Measurements from ENCODE around the gene SRD5A1.

Gene SRD5A1

DNA sequence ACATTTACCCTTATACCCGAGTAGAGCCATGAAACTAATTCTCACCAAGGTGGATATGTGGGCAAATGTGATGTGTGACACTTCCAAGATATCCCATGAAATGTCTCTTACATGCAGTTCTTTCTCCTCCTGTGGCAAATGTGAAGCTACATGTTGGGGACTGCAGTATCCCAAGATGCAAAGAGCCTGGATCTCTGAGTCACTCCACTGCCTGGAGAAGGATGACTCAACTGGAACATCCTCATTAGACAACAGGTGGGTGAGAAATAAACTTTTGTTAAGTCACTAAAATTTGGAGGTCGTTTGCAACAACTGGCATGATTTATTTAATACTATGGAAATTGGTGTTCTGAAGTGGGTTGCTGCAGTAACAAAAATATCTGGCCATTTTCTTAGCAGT is 43.5 kb downstream of the SRD5A1 start:
- H3K4me3 ChIP-seq (ENCODE audit: low read depth, low read length): no peak overlapping the region
- TF ChIP-seq, protein P1, sequence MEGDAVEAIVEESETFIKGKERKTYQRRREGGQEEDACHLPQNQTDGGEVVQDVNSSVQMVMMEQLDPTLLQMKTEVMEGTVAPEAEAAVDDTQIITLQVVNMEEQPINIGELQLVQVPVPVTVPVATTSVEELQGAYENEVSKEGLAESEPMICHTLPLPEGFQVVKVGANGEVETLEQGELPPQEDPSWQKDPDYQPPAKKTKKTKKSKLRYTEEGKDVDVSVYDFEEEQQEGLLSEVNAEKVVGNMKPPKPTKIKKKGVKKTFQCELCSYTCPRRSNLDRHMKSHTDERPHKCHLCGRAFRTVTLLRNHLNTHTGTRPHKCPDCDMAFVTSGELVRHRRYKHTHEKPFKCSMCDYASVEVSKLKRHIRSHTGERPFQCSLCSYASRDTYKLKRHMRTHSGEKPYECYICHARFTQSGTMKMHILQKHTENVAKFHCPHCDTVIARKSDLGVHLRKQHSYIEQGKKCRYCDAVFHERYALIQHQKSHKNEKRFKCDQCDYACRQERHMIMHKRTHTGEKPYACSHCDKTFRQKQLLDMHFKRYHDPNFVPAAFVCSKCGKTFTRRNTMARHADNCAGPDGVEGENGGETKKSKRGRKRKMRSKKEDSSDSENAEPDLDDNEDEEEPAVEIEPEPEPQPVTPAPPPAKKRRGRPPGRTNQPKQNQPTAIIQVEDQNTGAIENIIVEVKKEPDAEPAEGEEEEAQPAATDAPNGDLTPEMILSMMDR (IDR thresholded peaks at IDR 0.05; ENCODE audit: borderline replicate concordance, insufficient read depth, low read depth, low read length): no peak

DNA sequence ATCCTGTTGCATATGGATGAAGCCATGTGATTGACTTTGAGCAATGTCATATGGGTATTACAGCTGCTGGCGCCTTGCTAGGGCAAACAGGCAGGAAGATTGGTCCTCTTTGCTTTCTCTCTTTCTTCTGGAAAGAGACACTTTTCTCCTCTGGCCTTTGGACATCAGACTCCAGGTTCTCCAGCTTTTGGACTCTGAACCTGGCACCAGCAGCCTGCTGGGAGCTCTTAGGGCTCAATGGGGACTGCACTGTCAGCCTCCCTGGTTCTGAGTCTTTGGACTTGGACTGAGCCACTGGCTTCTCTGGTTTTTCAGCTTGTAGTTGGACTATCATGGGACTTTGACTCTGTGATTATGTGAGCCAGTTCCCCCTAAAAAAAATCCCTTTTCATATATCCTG is 45.1 kb downstream of the SRD5A1 start:
- H3K4me3 ChIP-seq (ENCODE audit: low read depth, low read length): no peak overlapping the region
- TF ChIP-seq, protein P1 (IDR thresholded peaks at IDR 0.05; ENCODE audit: borderline replicate concordance, insufficient read depth, low read depth, low read length): no peak

DNA sequence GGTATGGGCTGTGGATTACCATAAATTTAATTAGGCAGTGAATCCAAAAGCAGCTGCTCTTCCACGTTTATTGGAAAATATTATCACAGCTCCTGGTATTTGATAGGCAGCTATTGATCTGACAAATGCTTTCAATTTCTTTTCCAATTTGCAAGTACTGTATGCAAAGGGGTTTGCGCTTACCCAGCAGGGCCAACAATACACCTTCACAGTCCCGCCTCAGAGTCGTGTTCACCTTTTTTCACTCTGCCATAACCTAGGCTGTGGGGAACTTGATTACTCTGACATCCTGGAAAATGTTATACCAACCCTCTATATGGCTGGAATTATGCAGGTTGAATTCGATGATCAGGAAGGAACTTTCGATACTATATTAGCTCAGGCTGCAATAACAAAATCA is 47.7 kb downstream of the SRD5A1 start:
- no peak overlapping the region for H3K4me3 ChIP-seq (ENCODE audit: low read depth, low read length)
- TF ChIP-seq, protein P1 (IDR thresholded peaks at IDR 0.05; ENCODE audit: borderline replicate concordance, insufficient read depth, low read depth, low read length): no peak

DNA sequence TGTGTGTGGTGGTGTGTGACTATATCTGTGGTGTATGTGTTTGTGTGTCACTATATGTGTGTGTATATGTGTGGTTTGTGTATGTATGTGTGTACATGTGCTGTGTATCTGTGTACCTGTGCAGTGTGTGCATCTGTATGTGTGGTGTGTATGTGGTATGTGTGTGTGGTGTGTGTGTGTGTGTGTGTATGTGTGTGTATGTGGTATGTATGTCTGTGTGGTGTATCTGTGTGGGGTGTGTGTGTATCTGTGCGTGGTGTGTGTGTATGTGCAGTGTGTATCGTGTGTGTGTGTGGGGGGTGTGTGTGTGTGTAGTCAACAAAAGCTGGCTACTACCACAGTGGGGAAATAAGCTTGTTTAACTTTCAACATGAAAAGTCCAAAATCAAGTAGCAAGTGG is 48.4 kb downstream of the SRD5A1 start:
- H3K4me3 ChIP-seq (ENCODE audit: low read depth, low read length): no peak overlapping the region
- TF ChIP-seq, protein P1 (IDR thresholded peaks at IDR 0.05; ENCODE audit: borderline replicate concordance, insufficient read depth, low read depth, low read length): no peak

DNA sequence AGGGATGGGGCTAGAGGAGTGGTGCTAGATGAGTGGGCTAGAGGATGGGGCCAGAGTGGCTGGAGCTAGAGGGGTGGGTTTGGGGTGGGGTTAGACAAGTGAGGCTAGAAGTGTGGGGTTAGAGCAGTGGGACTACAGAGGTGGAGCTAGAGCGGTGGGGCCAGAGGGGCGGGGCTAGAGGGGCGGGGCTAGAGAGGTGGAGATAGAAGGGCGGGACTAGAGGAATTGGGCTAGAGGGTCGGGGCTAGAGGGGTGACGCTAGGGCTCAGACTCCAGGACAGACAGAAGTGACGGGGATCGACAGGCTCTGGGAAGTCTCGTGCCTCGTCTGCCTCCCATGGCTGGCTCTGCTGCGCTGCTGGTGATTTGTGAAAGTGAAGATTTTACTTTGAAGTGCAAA is 49.0 kb downstream of the SRD5A1 start:
- TF ChIP-seq, protein P1 (IDR thresholded peaks at IDR 0.05; ENCODE audit: borderline replicate concordance, insufficient read depth, low read depth, low read length): no peak
- no peak overlapping the region for H3K4me3 ChIP-seq (ENCODE audit: low read depth, low read length)

DNA sequence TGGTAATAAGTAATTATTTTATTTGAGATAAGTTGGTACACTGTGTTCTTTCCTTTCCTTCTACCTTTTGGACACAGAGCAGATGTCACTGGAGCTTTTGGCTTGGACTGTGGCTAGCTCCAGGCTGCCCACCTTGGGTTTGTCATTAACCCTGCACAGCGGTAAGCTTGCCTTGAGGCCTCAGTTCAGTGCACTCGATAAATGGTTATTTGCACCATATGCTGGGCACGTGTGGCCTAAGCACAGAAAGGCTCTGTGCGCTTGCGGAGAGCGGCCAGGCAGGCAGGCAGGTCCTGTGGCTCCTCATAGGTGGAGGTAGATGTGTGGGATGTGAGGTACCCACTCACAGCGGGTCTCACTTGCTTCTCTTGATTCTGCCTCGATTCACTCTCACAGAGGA is 50.0 kb downstream of the SRD5A1 start:
- TF ChIP-seq, protein P1 (IDR thresholded peaks at IDR 0.05; ENCODE audit: borderline replicate concordance, insufficient read depth, low read depth, low read length): no peak
- no peak overlapping the region for H3K4me3 ChIP-seq (ENCODE audit: low read depth, low read length)

DNA sequence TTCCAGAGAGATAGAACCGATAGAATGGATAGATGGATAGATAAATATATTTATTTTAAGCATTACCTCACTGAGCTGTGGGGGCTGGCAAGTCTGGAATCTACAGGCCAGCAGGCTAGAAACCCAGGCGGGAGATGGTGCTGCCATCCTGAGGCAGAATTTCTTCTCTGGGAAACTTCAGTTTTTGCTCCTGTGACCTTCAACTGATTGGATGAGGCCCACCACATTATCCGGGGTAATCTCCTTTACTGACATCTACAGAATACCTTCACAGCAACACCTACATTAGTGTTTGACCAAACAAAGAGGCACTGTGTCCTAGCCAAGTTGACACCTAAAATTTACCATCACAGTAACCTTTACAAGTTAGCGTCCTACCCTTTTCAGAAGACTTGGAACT is 50.8 kb downstream of the SRD5A1 start:
- no peak overlapping the region for H3K4me3 ChIP-seq (ENCODE audit: low read depth, low read length)
- TF ChIP-seq, protein P1 (IDR thresholded peaks at IDR 0.05; ENCODE audit: borderline replicate concordance, insufficient read depth, low read depth, low read length): no peak
